Left lung (tissue), 10 donors: ENCODE data around the gene SLC38A6. TPM values are rescaled to one million over a fixed set of nuclear protein-coding genes. Genes with fewer than 3 reads are reported as not detected.
A peak's percentile ranks its signal among the peaks of the same experiment; 100 is the strongest.

Source experiments
- ATAC-seq: fragments of 200-7000 bp; cut with Tn5 transposase; one replicate; pipeline ENCODE4 v1.9.1; 2020; ENCODE audit warnings: moderate library complexity
- DNase-seq, 4 donors: peaks; one replicate each; pipeline ENCODE4 v3.0.0-alpha.2; 2013 to 2020
- H3K27ac ChIP-seq, 2 donors: fragments of 200-600 bp; sonication (generic) in 1 of 2; one replicate each; pipeline versions ENCODE4 v1.5.0 to v1.8.0; 2020 to 2021
- H3K27me3 ChIP-seq, 2 donors: fragments of 200-600 bp; sonication (generic) in 1 of 2; one replicate each; pipeline versions ENCODE4 v1.5.0 to v1.8.0; 2020 to 2021
- H3K36me3 ChIP-seq, 2 donors: fragments of 200-600 bp; sonication (generic) in 1 of 2; one replicate each; pipeline versions ENCODE4 v1.5.0 to v1.8.0; 2020 to 2021
- H3K4me1 ChIP-seq, 2 donors: fragments of 200-600 bp; one replicate each; pipeline ENCODE4 v1.8.0; 2021
- H3K4me3 ChIP-seq, 2 donors: fragments of 200-600 bp; sonication (generic) in 1 of 2; one replicate each; pipeline versions ENCODE4 v1.5.0 to v1.8.0; 2020 to 2021; ENCODE audit warnings: mild to moderate bottlenecking in 1 of 2
- H3K9me3 ChIP-seq, 2 donors: fragments of 200-600 bp; sonication (generic) in 1 of 2; one replicate each; pipeline versions ENCODE4 v1.5.0 to v1.8.0; 2020 to 2021
- intact Hi-C, 2 donors: fragments of 100-400 bp; cut with DNase I; formaldehyde crosslinking; loops; one replicate each; pipeline versions ENCODE4 v1.11.2 to v1.14.2; 2022
- polyA plus RNA-seq, 6 donors: library from polyadenylated mRNA; unstranded; fragments of 120-200 nt; gene quantifications; one replicate each; pipeline ENCODE4 v1.2.1, GENCODE V29; 2013; ENCODE audit not compliant: insufficient read length in 6 of 6
- total RNA-seq, 2 donors: library from RNA; stranded (reverse); fragmentation: NEBNext Ultra II Directional; extraction: Animal tissue kit (Norgen Biotek cat#: 25700); gene quantifications; one replicate each; pipeline ENCODE4 v1.2.1, GENCODE V29; 2021
- TF ChIP-seq, protein P1 (sequence below), 2 donors: fragments of 200-600 bp; sonication (generic) in 1 of 2; IDR thresholded peaks; one replicate each; pipeline versions ENCODE4 v1.5.0 to v1.8.0; 2021; ENCODE audit warnings: antibody characterized with exemption in 2 of 2
- donor health status: DM: no; HTN: yes; CAD: no.
- donor health status: DM: no; HTN: no; CAD: no.

Gene SLC38A6
- total and polyA plus RNA-seq, 8 donors, result 22.4 to 35.2 (median 27.6) TPM

DNA sequence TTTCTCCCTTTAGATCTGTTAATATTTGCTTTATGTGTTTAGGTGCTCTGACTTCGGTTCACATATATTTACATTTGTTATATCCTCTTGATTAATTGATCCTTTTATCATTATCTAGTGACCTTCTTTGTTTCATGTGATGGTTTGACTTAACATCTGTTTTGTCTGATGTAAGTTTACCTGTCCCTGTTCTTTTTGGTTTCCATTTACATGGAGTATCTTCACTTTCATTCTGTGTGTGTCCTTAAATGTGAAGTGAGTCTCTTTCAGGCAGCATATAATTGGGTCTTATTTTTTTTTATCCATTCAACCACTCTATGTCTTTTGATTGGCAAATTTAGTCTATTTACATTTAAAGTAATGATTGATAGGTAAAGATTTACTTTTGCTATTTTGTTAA is 24.4 kb upstream of the SLC38A6 start:
- DNase-seq (no peak), ATAC-seq (no peak)
- Histone ChIP-seq H3K4me1 (no peaks in the 10 kb centered on the region), H3K4me3 (no peak overlapping the region), H3K9me3 (peaks cover 0 to 51% of the 10 kb centered on the region in 2 donors), H3K27ac (no peak overlapping the region), H3K36me3 (peaks cover 0 to 4% of the 10 kb centered on the region in 2 donors), H3K27me3 (no peaks in the 10 kb centered on the region)
- intact Hi-C loops, result no loop called here
- TF ChIP-seq, protein P1, sequence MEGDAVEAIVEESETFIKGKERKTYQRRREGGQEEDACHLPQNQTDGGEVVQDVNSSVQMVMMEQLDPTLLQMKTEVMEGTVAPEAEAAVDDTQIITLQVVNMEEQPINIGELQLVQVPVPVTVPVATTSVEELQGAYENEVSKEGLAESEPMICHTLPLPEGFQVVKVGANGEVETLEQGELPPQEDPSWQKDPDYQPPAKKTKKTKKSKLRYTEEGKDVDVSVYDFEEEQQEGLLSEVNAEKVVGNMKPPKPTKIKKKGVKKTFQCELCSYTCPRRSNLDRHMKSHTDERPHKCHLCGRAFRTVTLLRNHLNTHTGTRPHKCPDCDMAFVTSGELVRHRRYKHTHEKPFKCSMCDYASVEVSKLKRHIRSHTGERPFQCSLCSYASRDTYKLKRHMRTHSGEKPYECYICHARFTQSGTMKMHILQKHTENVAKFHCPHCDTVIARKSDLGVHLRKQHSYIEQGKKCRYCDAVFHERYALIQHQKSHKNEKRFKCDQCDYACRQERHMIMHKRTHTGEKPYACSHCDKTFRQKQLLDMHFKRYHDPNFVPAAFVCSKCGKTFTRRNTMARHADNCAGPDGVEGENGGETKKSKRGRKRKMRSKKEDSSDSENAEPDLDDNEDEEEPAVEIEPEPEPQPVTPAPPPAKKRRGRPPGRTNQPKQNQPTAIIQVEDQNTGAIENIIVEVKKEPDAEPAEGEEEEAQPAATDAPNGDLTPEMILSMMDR (IDR thresholded peaks at IDR 0.05), result no peak

DNA sequence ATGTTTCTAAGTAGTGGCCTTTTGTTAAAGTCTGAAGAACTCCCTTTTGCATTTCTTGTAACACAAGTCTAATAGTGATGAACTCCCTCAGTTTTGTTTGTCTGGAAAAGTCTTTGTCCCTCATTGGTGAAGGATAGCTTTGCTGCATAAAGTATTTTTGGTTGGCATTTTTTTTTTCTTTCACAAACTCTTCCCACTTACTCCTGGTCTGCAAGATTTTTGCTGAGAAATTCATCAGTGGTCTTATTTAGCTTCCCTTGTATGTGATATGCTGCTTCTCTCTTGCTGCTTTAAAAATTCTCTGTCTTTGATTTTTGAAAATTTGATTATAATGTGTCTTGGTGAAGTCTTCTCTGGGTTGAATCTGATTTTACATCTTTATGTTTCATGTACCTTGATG is 22.9 kb upstream of the SLC38A6 start:
- TF ChIP-seq, protein P1 (IDR thresholded peaks at IDR 0.05), result no peak
- Histone ChIP-seq H3K27me3 (no peaks in the 10 kb centered on the region), H3K4me3 (no peak overlapping the region), H3K36me3 (peaks cover 0 to 4% of the 10 kb centered on the region in 2 donors), H3K9me3 (peaks cover 0 to 51% of the 10 kb centered on the region in 2 donors), H3K4me1 (no peaks in the 10 kb centered on the region), H3K27ac (no peak overlapping the region)
- intact Hi-C loops, result no loop called here
- ATAC-seq, result no peak
- DNase-seq, result no peak

DNA sequence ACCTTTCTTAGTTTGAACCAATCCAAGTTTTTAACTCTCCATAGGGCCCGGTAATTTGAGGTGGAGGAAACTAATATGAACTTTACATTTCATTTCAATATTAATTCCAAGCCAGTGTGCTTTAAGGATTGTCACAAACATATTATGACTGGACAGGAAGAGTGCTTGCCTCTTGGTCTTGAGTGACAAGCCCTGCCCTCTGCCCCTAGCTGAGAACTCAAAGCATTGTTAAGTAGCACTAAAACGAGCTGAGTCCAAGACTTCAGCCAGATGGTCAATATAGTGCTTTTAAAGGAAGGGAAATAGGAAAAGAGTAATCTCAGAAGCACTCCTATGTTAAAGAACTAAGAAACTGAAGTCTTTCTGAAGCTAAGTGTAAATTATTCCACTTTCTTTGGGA is 17.3 kb upstream of the SLC38A6 start:
- H3K36me3 ChIP-seq, result no peaks in the 10 kb centered on the region
- H3K4me1 ChIP-seq, result no peaks in the 10 kb centered on the region
- TF ChIP-seq, protein P1 (IDR thresholded peaks at IDR 0.05), result no peak
- no peak overlapping the region for H3K4me3 ChIP-seq
- no peak for DNase-seq
- peak; percentile 82 for ATAC-seq
- intact Hi-C loops, result no loop called here
- H3K9me3 ChIP-seq, result peaks cover 0 to 6% of the 10 kb centered on the region in 2 donors
- no peaks in the 10 kb centered on the region for H3K27me3 ChIP-seq
- no peak overlapping the region for H3K27ac ChIP-seq

DNA sequence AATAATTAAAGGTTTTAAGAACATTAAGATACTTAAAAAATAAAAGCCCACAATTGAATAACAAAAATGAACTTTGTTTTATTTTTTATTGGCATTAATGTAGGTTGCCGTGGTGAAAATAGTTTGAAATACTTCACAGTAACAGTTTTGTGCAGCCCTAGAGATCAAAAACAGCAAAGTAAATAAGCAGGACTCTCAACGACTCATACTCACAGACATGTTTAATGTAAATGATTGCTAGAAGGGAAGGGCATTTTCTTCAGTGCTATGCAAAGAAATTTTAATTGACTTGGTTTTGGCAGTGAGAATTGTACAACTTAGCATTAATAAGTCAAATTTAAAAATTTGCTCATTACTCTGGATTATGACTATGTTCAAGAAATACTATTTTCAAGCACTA is 16.1 kb upstream of the SLC38A6 start:
- intact Hi-C loops, result no loop called here
- Histone ChIP-seq H3K36me3 (no peaks in the 10 kb centered on the region), H3K4me1 (no peaks in the 10 kb centered on the region), H3K27me3 (no peaks in the 10 kb centered on the region), H3K9me3 (no peaks in the 10 kb centered on the region), H3K27ac (no peak overlapping the region), H3K4me3 (no peak overlapping the region)
- TF ChIP-seq, protein P1 (IDR thresholded peaks at IDR 0.05), result no peak
- ATAC-seq, result peak; percentile 76
- DNase-seq, result no peak

DNA sequence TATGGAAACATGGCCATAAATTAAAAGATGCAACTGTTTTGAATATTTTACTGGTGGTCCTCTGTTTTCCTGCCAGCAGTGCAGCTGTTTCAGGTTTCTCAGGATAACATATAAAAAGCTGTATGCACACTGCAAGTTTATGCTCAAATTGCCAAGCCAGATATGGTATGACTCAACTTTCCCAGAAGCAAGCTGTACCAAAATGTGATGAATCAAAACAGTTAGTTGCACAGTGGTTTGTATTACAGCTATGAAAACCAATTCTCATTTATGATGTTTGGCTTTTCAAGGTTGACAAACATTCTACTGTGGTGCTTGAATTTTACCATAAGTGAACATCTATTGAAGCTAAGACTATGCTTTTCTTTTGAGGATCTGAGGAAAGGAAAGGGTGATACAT is 15.6 kb upstream of the SLC38A6 start:
- TF ChIP-seq, protein P1 (IDR thresholded peaks at IDR 0.05), result no peak
- DNase-seq (no peak), ATAC-seq (peak; percentile 55)
- intact Hi-C loops, result no loop called here
- no peaks in the 10 kb centered on the region for H3K9me3 ChIP-seq
- H3K4me3 ChIP-seq, result no peak overlapping the region
- no peak overlapping the region for H3K27ac ChIP-seq
- no peaks in the 10 kb centered on the region for H3K4me1 ChIP-seq
- H3K27me3 ChIP-seq, result no peaks in the 10 kb centered on the region
- no peaks in the 10 kb centered on the region for H3K36me3 ChIP-seq
